Left lung (tissue), 10 donors: Measurements from ENCODE around the gene PDPN. TPM values are rescaled to one million over a fixed set of nuclear protein-coding genes. Genes with fewer than 3 reads are reported as not detected.

Experiments
- ATAC-seq: fragments of 200-7000 bp; cut with Tn5 transposase; one replicate; pipeline ENCODE4 v1.9.1; 2020; ENCODE audit warnings: moderate library complexity
- DNase-seq, 4 donors: peaks; one replicate each; pipeline ENCODE4 v3.0.0-alpha.2; 2013 to 2020
- H3K27ac ChIP-seq, 2 donors: fragments of 200-600 bp; sonication (generic) in 1 of 2; one replicate each; pipeline versions ENCODE4 v1.5.0 to v1.8.0; 2020 to 2021
- H3K27me3 ChIP-seq, 2 donors: fragments of 200-600 bp; sonication (generic) in 1 of 2; one replicate each; pipeline versions ENCODE4 v1.5.0 to v1.8.0; 2020 to 2021
- H3K36me3 ChIP-seq, 2 donors: fragments of 200-600 bp; sonication (generic) in 1 of 2; one replicate each; pipeline versions ENCODE4 v1.5.0 to v1.8.0; 2020 to 2021
- H3K4me1 ChIP-seq, 2 donors: fragments of 200-600 bp; one replicate each; pipeline ENCODE4 v1.8.0; 2021
- H3K4me3 ChIP-seq, 2 donors: fragments of 200-600 bp; sonication (generic) in 1 of 2; one replicate each; pipeline versions ENCODE4 v1.5.0 to v1.8.0; 2020 to 2021; ENCODE audit warnings: mild to moderate bottlenecking in 1 of 2
- H3K9me3 ChIP-seq, 2 donors: fragments of 200-600 bp; sonication (generic) in 1 of 2; one replicate each; pipeline versions ENCODE4 v1.5.0 to v1.8.0; 2020 to 2021
- CTCF ChIP-seq, 2 donors: fragments of 200-600 bp; sonication (generic) in 1 of 2; IDR thresholded peaks; one replicate each; pipeline versions ENCODE4 v1.5.0 to v1.8.0; 2021; ENCODE audit warnings: antibody characterized with exemption in 2 of 2
- intact Hi-C, 2 donors: fragments of 100-400 bp; cut with DNase I; formaldehyde crosslinking; loops; one replicate each; pipeline versions ENCODE4 v1.11.2 to v1.14.2; 2022
- polyA plus RNA-seq, 6 donors: library from polyadenylated mRNA; unstranded; fragments of 120-200 nt; gene quantifications; one replicate each; pipeline ENCODE4 v1.2.1, GENCODE V29; 2013; ENCODE audit not compliant: insufficient read length in 6 of 6
- total RNA-seq, 2 donors: library from RNA; stranded (reverse); fragmentation: NEBNext Ultra II Directional; extraction: Animal tissue kit (Norgen Biotek cat#: 25700); gene quantifications; one replicate each; pipeline ENCODE4 v1.2.1, GENCODE V29; 2021
- donor health status: DM: no; HTN: yes; CAD: no.
- donor health status: DM: no; HTN: no; CAD: no.

PDPN gene
- total and polyA plus RNA-seq, 8 donors = 23.6 to 57.6 (median 46.3) TPM

- Histone ChIP-seq H3K9me3 (no peaks in the 10 kb centered on the region), H3K27ac (no peak overlapping the region), H3K4me1 (no peaks in the 10 kb centered on the region), H3K36me3 (no peaks in the 10 kb centered on the region), H3K27me3 (no peaks in the 10 kb centered on the region), H3K4me3 (no peak overlapping the region)
- DNase-seq = no peak
- ATAC-seq = peak; percentile 54
- no peak for TF ChIP-seq CTCF (IDR thresholded peaks at IDR 0.05)
- intact Hi-C loops = no loop called here
These were observed 39.5 kb downstream of the PDPN start for GRCh38 chr1:13623021-13623637.

GRCh38 chr1:13624526-13624925 lies 40.9 kb downstream of the PDPN start:
- TF ChIP-seq CTCF (IDR thresholded peaks at IDR 0.05) = no peak
- Histone ChIP-seq H3K4me3 (no peak overlapping the region), H3K36me3 (no peaks in the 10 kb centered on the region), H3K27me3 (no peaks in the 10 kb centered on the region), H3K27ac (no peak overlapping the region), H3K9me3 (no peaks in the 10 kb centered on the region), H3K4me1 (no peaks in the 10 kb centered on the region)
- intact Hi-C loops = no loop called here
- no peak for DNase-seq
- ATAC-seq = no peak

GRCh38 chr1:13627127-13627526 lies 43.5 kb downstream of the PDPN start:
- Histone ChIP-seq H3K4me3 (no peak overlapping the region), H3K4me1 (no peaks in the 10 kb centered on the region), H3K27me3 (no peaks in the 10 kb centered on the region), H3K9me3 (peaks cover 0 to 3% of the 10 kb centered on the region in 2 donors), H3K27ac (no peak overlapping the region), H3K36me3 (no peaks in the 10 kb centered on the region)
- no peak for ATAC-seq
- TF ChIP-seq CTCF (IDR thresholded peaks at IDR 0.05) = no peak
- intact Hi-C loops = no loop called here
- no peak for DNase-seq

- TF ChIP-seq CTCF (IDR thresholded peaks at IDR 0.05) = no peak
- intact Hi-C loops = no loop called here
- no peak for DNase-seq
- ATAC-seq = no peak
- Histone ChIP-seq H3K36me3 (no peaks in the 10 kb centered on the region), H3K4me3 (no peak overlapping the region), H3K27me3 (no peaks in the 10 kb centered on the region), H3K9me3 (peaks cover 0 to 8% of the 10 kb centered on the region in 2 donors), H3K27ac (no peak overlapping the region), H3K4me1 (no peaks in the 10 kb centered on the region)
These were observed 44.6 kb downstream of the PDPN start for GRCh38 chr1:13628218-13628617.

GRCh38 chr1:13628711-13629110 lies 45.1 kb downstream of the PDPN start:
- Histone ChIP-seq H3K4me3 (no peak overlapping the region), H3K27ac (no peak overlapping the region), H3K36me3 (no peaks in the 10 kb centered on the region), H3K27me3 (no peaks in the 10 kb centered on the region), H3K4me1 (no peaks in the 10 kb centered on the region), H3K9me3 (peaks cover 0 to 8% of the 10 kb centered on the region in 2 donors)
- TF ChIP-seq CTCF (IDR thresholded peaks at IDR 0.05) = no peak
- ATAC-seq (no peak), DNase-seq (peak in 1 of 4 donors; percentile 7)
- intact Hi-C loops = no loop called here
